Activated CD4-positive, alpha-beta T cell treated with anti-CD3 and anti-CD28 coated beads, Interleukin-2, amount 10 ng/mL, durations not matched to agents 7 days and 5 days (primary cell): ENCODE data around the gene RSPH9. TPM values are rescaled to one million over a fixed set of nuclear protein-coding genes. Genes with fewer than 3 reads are reported as not detected.
"Not testable (repeated sequence)": the region's sequence is repeated elsewhere in the genome, so short reads cannot be mapped to it uniquely, and the experiment has no call there.

Experiments
- CTCF ChIA-PET: fragments of 350-600 bp; sonication (Branson Sonifier 250); formaldehyde crosslinking; loops from one replicate; lab custom pipeline; 2021; ENCODE audit warnings: antibody characterized with exemption; lab: Charles Lee
- POLR2A ChIA-PET: fragments of 350-600 bp; sonication (Branson Sonifier 250); formaldehyde crosslinking; loops from one replicate; lab custom pipeline; 2021; ENCODE audit warnings: antibody characterized with exemption; lab: Charles Lee
- DNase-seq: peaks from one replicate; pipeline ENCODE4 v3.0.0-alpha.2; 2020
- H3K27ac Mint-ChIP-seq: one replicate; pipeline ENCODE4 v1.8.0; 2021; ENCODE audit warnings: mild to moderate bottlenecking, moderate library complexity, mixed read lengths
- H3K27me3 Mint-ChIP-seq: one replicate; pipeline ENCODE4 v1.8.0; 2021; ENCODE audit warnings: mixed read lengths
- H3K36me3 Mint-ChIP-seq: one replicate; pipeline ENCODE4 v1.8.0; 2021; ENCODE audit warnings: low read depth, mixed read lengths
- H3K4me1 Mint-ChIP-seq: one replicate; pipeline ENCODE4 v1.8.0; 2021; ENCODE audit warnings: mixed read lengths
- H3K4me3 Mint-ChIP-seq: one replicate; pipeline ENCODE4 v1.8.0; 2021; ENCODE audit warnings: mild to moderate bottlenecking, moderate library complexity, mixed read lengths
- H3K9me3 Mint-ChIP-seq: one replicate; pipeline ENCODE4 v1.8.0; 2021; ENCODE audit warnings: mixed read lengths
- total RNA-seq, 2 experiments: library from RNA; stranded (reverse); gene quantifications; one replicate each; pipeline ENCODE4 v1.2.3, GENCODE V29; 2021

Gene RSPH9
- total RNA-seq, 2 experiments from 2014 or later: not detected

GRCh38 chr6:43658161-43658560 is 13.3 kb downstream of the RSPH9 start:
- DNase-seq: no peak
- H3K4me3 Mint-ChIP-seq: no peak overlapping the region
- H3K36me3 Mint-ChIP-seq: no peaks in the 10 kb centered on the region
- CTCF ChIA-PET: interaction anchor here (1.0 kb wide), 1 partner anchor 21 kb away, joined by 3 read pairs; no protein-coding TSS in a partner anchor
- no peaks in the 10 kb centered on the region for H3K9me3 Mint-ChIP-seq
- POLR2A ChIA-PET: no interaction called here
- H3K27me3 Mint-ChIP-seq: no peaks in the 10 kb centered on the region
- H3K4me1 Mint-ChIP-seq: peaks cover 13% of the 10 kb centered on the region
- H3K27ac Mint-ChIP-seq: no peak overlapping the region

GRCh38 chr6:43662948-43663347 is 18.1 kb downstream of the RSPH9 start:
- H3K36me3 Mint-ChIP-seq, H3K9me3 Mint-ChIP-seq, DNase-seq, POLR2A ChIA-PET, H3K4me3 Mint-ChIP-seq, H3K27me3 Mint-ChIP-seq, H3K27ac Mint-ChIP-seq: not testable (repeated sequence)
- H3K4me1 Mint-ChIP-seq: peaks cover 23% of the 10 kb centered on the region
- CTCF ChIA-PET: interaction anchor here (0.9 kb wide), 1 partner anchor 32 kb away, joined by 3 read pairs; no protein-coding TSS in a partner anchor

- H3K9me3 Mint-ChIP-seq: no peaks in the 10 kb centered on the region
- peaks cover 3% of the 10 kb centered on the region for H3K36me3 Mint-ChIP-seq
- DNase-seq: no peak
- CTCF ChIA-PET: interaction anchor here (0.7 to 6.9 kb wide), 8 partner anchors 9 to 414 kb away, joined by 3 to 46 read pairs (median 4); partner anchors contain the start of gene MRPS18A
- POLR2A ChIA-PET: no interaction called here
- H3K4me3 Mint-ChIP-seq: no peak overlapping the region
- H3K27ac Mint-ChIP-seq: no peak overlapping the region
- H3K27me3 Mint-ChIP-seq: no peaks in the 10 kb centered on the region
- peaks cover 47% of the 10 kb centered on the region for H3K4me1 Mint-ChIP-seq
These were observed 20.5 kb downstream of the RSPH9 start for GRCh38 chr6:43665376-43665775.

GRCh38 chr6:43666196-43666920 is 21.5 kb downstream of the RSPH9 start:
- POLR2A ChIA-PET: no interaction called here
- no peak overlapping the region for H3K4me3 Mint-ChIP-seq
- H3K27me3 Mint-ChIP-seq: no peaks in the 10 kb centered on the region
- DNase-seq: no peak
- H3K36me3 Mint-ChIP-seq: peaks cover 9% of the 10 kb centered on the region
- peaks cover 55% of the 10 kb centered on the region for H3K4me1 Mint-ChIP-seq
- H3K9me3 Mint-ChIP-seq: no peaks in the 10 kb centered on the region
- no peak overlapping the region for H3K27ac Mint-ChIP-seq
- CTCF ChIA-PET: interaction anchor here (0.7 to 6.9 kb wide), 12 partner anchors 10 to 108 kb away, joined by 3 to 46 read pairs (median 5); partner anchors contain the start of gene MAD2L1BP

GRCh38 chr6:43667245-43668150 is 22.7 kb downstream of the RSPH9 start:
- Mint-ChIP-seq H3K36me3 (peaks cover 13% of the 10 kb centered on the region), H3K4me3 (no peak overlapping the region), H3K27me3 (no peaks in the 10 kb centered on the region), H3K9me3 (no peaks in the 10 kb centered on the region), H3K4me1 (peaks cover 47% of the 10 kb centered on the region), H3K27ac (peak overlapping the region; percentile 69)
- DNase-seq: peak; percentile 74
- ChIA-PET CTCF (interaction anchor here (0.5 to 6.9 kb wide), 22 partner anchors 11 to 412 kb away, joined by 3 to 46 read pairs (median 3); partner anchors contain the start of gene MAD2L1BP), POLR2A (no interaction called here)

GRCh38 chr6:43668151-43669028 is 23.6 kb downstream of the RSPH9 start:
- no peaks in the 10 kb centered on the region for H3K9me3 Mint-ChIP-seq
- no peaks in the 10 kb centered on the region for H3K27me3 Mint-ChIP-seq
- ChIA-PET CTCF (interaction anchor here (0.9 to 6.9 kb wide), 15 partner anchors 11 to 411 kb away, joined by 3 to 46 read pairs (median 4); partner anchors contain the start of gene MAD2L1BP), POLR2A (interaction anchor here (0.7 kb wide), 1 partner anchor 106 kb away, joined by 3 read pairs; no protein-coding TSS in a partner anchor)
- H3K27ac Mint-ChIP-seq: peak overlapping the region; percentile 69
- peak; percentile 41 for DNase-seq
- H3K4me1 Mint-ChIP-seq: peaks cover 42% of the 10 kb centered on the region
- peaks cover 19% of the 10 kb centered on the region for H3K36me3 Mint-ChIP-seq
- H3K4me3 Mint-ChIP-seq: no peak overlapping the region

- ChIA-PET POLR2A (interaction anchor here (0.7 kb wide), 1 partner anchor 383 kb away, joined by 3 read pairs; no protein-coding TSS in a partner anchor), CTCF (interaction anchor here (1.2 to 6.9 kb wide), 8 partner anchors 11 to 410 kb away, joined by 3 to 46 read pairs (median 7); partner anchors contain the start of gene MRPS18A)
- H3K9me3 Mint-ChIP-seq: no peaks in the 10 kb centered on the region
- peak overlapping the region; percentile 86 for H3K27ac Mint-ChIP-seq
- H3K4me3 Mint-ChIP-seq: no peak overlapping the region
- no peak for DNase-seq
- H3K4me1 Mint-ChIP-seq: peaks cover 42% of the 10 kb centered on the region
- no peaks in the 10 kb centered on the region for H3K27me3 Mint-ChIP-seq
- peaks cover 20% of the 10 kb centered on the region for H3K36me3 Mint-ChIP-seq
These were observed 24.4 kb downstream of the RSPH9 start for GRCh38 chr6:43669050-43669921.

- peak; percentile 50 for DNase-seq
- Mint-ChIP-seq H3K9me3 (no peaks in the 10 kb centered on the region), H3K27me3 (no peaks in the 10 kb centered on the region), H3K4me3 (no peak overlapping the region), H3K4me1 (peaks cover 42% of the 10 kb centered on the region), H3K27ac (peak overlapping the region; percentile 86), H3K36me3 (peaks cover 28% of the 10 kb centered on the region)
- CTCF ChIA-PET: interaction anchor here (0.6 to 6.9 kb wide), 13 partner anchors 10 to 492 kb away, joined by 3 to 46 read pairs (median 4); partner anchors contain the start of gene MRPS18A
- POLR2A ChIA-PET: interaction anchor here (0.5 to 0.7 kb wide), 2 partner anchors 85 to 384 kb away, joined by 3 read pairs; no protein-coding TSS in a partner anchor
These were observed 25.2 kb downstream of the RSPH9 start for GRCh38 chr6:43669922-43670622.

GRCh38 chr6:43670623-43670986 is 25.8 kb downstream of the RSPH9 start:
- H3K27me3 Mint-ChIP-seq: no peaks in the 10 kb centered on the region
- H3K9me3 Mint-ChIP-seq: no peaks in the 10 kb centered on the region
- POLR2A ChIA-PET: no interaction called here
- no peak overlapping the region for H3K4me3 Mint-ChIP-seq
- H3K27ac Mint-ChIP-seq: peak overlapping the region; percentile 86
- CTCF ChIA-PET: interaction anchor here (0.6 to 3.9 kb wide), 11 partner anchors 10 to 492 kb away, joined by 3 to 20 read pairs (median 4); partner anchors contain the start of gene MRPS18A
- H3K36me3 Mint-ChIP-seq: peaks cover 29% of the 10 kb centered on the region
- peaks cover 42% of the 10 kb centered on the region for H3K4me1 Mint-ChIP-seq
- no peak for DNase-seq

- DNase-seq: no peak
- Mint-ChIP-seq H3K27me3 (no peaks in the 10 kb centered on the region), H3K27ac (no peak overlapping the region), H3K9me3 (no peaks in the 10 kb centered on the region), H3K4me3 (no peak overlapping the region), H3K36me3 (peaks cover 32% of the 10 kb centered on the region), H3K4me1 (peaks cover 42% of the 10 kb centered on the region)
- ChIA-PET POLR2A (no interaction called here), CTCF (interaction anchor here (0.6 to 3.9 kb wide), 9 partner anchors 11 to 491 kb away, joined by 3 to 20 read pairs (median 4); partner anchors contain the start of gene MRPS18A)
These were observed 26.4 kb downstream of the RSPH9 start for GRCh38 chr6:43671011-43671800.
